PFSK-1 (cell line): ENCODE measurements around the gene DIP2C.

ENCODE experiments used
- FOXP2 ChIP-seq: optimal IDR thresholded peaks from 2 replicates; pipeline ENCODE3; 2011; ENCODE audit warnings: borderline replicate concordance, control low read depth, inconsistent platforms; ENCODE audit not compliant: insufficient read depth; ENCODE audit errors: extremely low read length, extremely low read depth
- POLR2AphosphoS5 ChIP-seq: IDR thresholded peaks from 2 replicates; pipeline ENCODE4 v1.6.1; 2012; ENCODE audit warnings: low read depth, mild to moderate bottlenecking, control low read depth, low read length, moderate library complexity
- SIN3A ChIP-seq: IDR thresholded peaks from 2 replicates; pipeline ENCODE4 v1.6.1; 2012; ENCODE audit warnings: mild to moderate bottlenecking, low read length, moderate library complexity, borderline replicate concordance; ENCODE audit not compliant: insufficient read depth
- TAF1 ChIP-seq: IDR thresholded peaks from 2 replicates; pipeline ENCODE4 v1.6.1; 2012; ENCODE audit warnings: low read length, control low read depth, borderline replicate concordance; ENCODE audit not compliant: insufficient read depth
- TF ChIP-seq, protein P1 (sequence below), 2 experiments: IDR thresholded peaks; 2 replicates each; pipeline versions ENCODE4 v1.6.1 to v1.8.0; 2011 to 2012; ENCODE audit warnings: low read depth in 2 of 2, low read length in 2 of 2, control low read depth in 1 of 2, inconsistent platforms in 1 of 2, mild to moderate bottlenecking in 1 of 2, moderate library complexity in 1 of 2; ENCODE audit not compliant: insufficient read depth in 1 of 2

- TF ChIP-seq SIN3A (no peak), TAF1 (no peak), POLR2AphosphoS5 (no peak), FOXP2 (no peak)
- TF ChIP-seq, protein P1, sequence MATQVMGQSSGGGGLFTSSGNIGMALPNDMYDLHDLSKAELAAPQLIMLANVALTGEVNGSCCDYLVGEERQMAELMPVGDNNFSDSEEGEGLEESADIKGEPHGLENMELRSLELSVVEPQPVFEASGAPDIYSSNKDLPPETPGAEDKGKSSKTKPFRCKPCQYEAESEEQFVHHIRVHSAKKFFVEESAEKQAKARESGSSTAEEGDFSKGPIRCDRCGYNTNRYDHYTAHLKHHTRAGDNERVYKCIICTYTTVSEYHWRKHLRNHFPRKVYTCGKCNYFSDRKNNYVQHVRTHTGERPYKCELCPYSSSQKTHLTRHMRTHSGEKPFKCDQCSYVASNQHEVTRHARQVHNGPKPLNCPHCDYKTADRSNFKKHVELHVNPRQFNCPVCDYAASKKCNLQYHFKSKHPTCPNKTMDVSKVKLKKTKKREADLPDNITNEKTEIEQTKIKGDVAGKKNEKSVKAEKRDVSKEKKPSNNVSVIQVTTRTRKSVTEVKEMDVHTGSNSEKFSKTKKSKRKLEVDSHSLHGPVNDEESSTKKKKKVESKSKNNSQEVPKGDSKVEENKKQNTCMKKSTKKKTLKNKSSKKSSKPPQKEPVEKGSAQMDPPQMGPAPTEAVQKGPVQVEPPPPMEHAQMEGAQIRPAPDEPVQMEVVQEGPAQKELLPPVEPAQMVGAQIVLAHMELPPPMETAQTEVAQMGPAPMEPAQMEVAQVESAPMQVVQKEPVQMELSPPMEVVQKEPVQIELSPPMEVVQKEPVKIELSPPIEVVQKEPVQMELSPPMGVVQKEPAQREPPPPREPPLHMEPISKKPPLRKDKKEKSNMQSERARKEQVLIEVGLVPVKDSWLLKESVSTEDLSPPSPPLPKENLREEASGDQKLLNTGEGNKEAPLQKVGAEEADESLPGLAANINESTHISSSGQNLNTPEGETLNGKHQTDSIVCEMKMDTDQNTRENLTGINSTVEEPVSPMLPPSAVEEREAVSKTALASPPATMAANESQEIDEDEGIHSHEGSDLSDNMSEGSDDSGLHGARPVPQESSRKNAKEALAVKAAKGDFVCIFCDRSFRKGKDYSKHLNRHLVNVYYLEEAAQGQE (IDR thresholded peaks at IDR 0.05; ENCODE audit: insufficient read depth in 1 of 2, low read depth in 2 of 2, low read length in 2 of 2), result no peak
These were observed 45.0 kb upstream of the DIP2C start for GRCh38 chr10:734481-734880.
